H1 (cell line): ENCODE results near the gene TSPAN9. TPM values are rescaled to one million over a fixed set of nuclear protein-coding genes. Genes with fewer than 3 reads are reported as not detected.

ENCODE experiments used
- CTCF ChIA-PET: fragments of 300-600 bp; sonication (Branson Sonifier 250); formaldehyde crosslinking; loops from one replicate; lab custom pipeline; 2021; ENCODE audit not compliant: partially characterized antibody; lab: Charles Lee
- POLR2A ChIA-PET: fragments of 300-600 bp; sonication (Branson Sonifier 250); formaldehyde crosslinking; loops from one replicate; lab custom pipeline; 2021; ENCODE audit warnings: inconsistent platforms; ENCODE audit not compliant: partially characterized antibody; lab: Charles Lee
- DNase-seq, 2 experiments: peaks; one replicate each; pipeline versions ENCODE4 v3.0.0 to v3.0.0-alpha.2; 2010 to 2022; ENCODE audit warnings: low spot score in 2 of 2, low read depth in 1 of 2, mixed read lengths in 1 of 2
- FAIRE-seq: peaks from 2 replicates; lab custom pipeline; 2011; peaks lifted over from hg19 to GRCh38; lab: Jason Lieb, UNC
- H2AFZ ChIP-seq: 2 replicates; pipeline ENCODE4 v1.8.1; 2012; ENCODE audit warnings: low read length, inconsistent platforms
- H2AK5ac ChIP-seq: 2 replicates; pipeline ENCODE4 v1.6.1; 2013; ENCODE audit warnings: low read depth, low read length
- H2BK120ac ChIP-seq: replicated peaks from 2 replicates; pipeline ENCODE3; 2013; ENCODE audit warnings: low read depth, low read length, inconsistent platforms
- H2BK12ac ChIP-seq: 2 replicates; pipeline ENCODE4 v1.6.1; 2013; ENCODE audit warnings: low read depth, low read length
- H2BK15ac ChIP-seq: 2 replicates; pipeline ENCODE4 v1.6.1; 2013; ENCODE audit warnings: low read length
- H2BK20ac ChIP-seq: 2 replicates; pipeline ENCODE4 v1.6.1; 2013; ENCODE audit warnings: low read length
- H2BK5ac ChIP-seq: 2 replicates; pipeline ENCODE4 v1.6.1; 2013; ENCODE audit warnings: low read depth, low read length
- H3K14ac ChIP-seq: 2 replicates; pipeline ENCODE4 v1.6.1; 2013; ENCODE audit warnings: inconsistent platforms; ENCODE audit not compliant: insufficient read length
- H3K18ac ChIP-seq: 2 replicates; pipeline ENCODE4 v1.6.1; 2013; ENCODE audit warnings: low read length; ENCODE audit errors: extremely low read depth
- H3K23ac ChIP-seq: 2 replicates; pipeline ENCODE4 v1.6.1; 2013; ENCODE audit warnings: inconsistent platforms; ENCODE audit not compliant: insufficient read length
- H3K23me2 ChIP-seq: 2 replicates; pipeline ENCODE4 v1.6.1; 2013; ENCODE audit warnings: low read depth, low read length
- H3K27ac ChIP-seq: 2 replicates; pipeline ENCODE4 v1.6.1; 2011; ENCODE audit warnings: low read depth, low read length, inconsistent platforms
- H3K27me3 ChIP-seq, 4 experiments: replicated peaks in 1 of 4; 1 replicate in 1 of 4; 2 replicates in 3 of 4; pipeline versions ENCODE4 v1.6.1 to v1.8.1; 2011 to 2013; ENCODE audit warnings: low read length in 3 of 4, mild to moderate bottlenecking in 3 of 4, inconsistent platforms in 2 of 4, mixed read lengths in 2 of 4, moderate library complexity in 1 of 4; ENCODE audit not compliant: control insufficient read depth in 3 of 4, insufficient read depth in 3 of 4; ENCODE audit errors: extremely low read depth in 1 of 4
- H3K36me3 ChIP-seq, 4 experiments: 2 replicates each; pipeline versions ENCODE4 v1.6.1 to v1.8.1; 2011 to 2013; ENCODE audit warnings: mild to moderate bottlenecking in 4 of 4, low read length in 3 of 4, moderate library complexity in 2 of 4, control low read depth in 1 of 4, inconsistent platforms in 1 of 4; ENCODE audit not compliant: insufficient read depth in 4 of 4, control insufficient read depth in 2 of 4
- H3K4ac ChIP-seq: replicated peaks from 2 replicates; pipeline ENCODE3; 2013; ENCODE audit warnings: low read length, low read depth, mixed read lengths, inconsistent platforms; ENCODE audit not compliant: insufficient read length
- H3K4me1 ChIP-seq, 4 experiments: replicated peaks in 1 of 4; 1 replicate in 1 of 4; 2 replicates in 3 of 4; pipeline versions ENCODE4 v1.6.1 to v1.8.1; 2011 to 2013; ENCODE audit warnings: low read length in 3 of 4, inconsistent platforms in 2 of 4, mixed read lengths in 1 of 4; ENCODE audit not compliant: insufficient read depth in 4 of 4, control insufficient read depth in 3 of 4
- H3K4me2 ChIP-seq, 2 experiments: 2 replicates each; pipeline versions ENCODE4 v1.6.1 to v1.8.1; 2011 to 2013; ENCODE audit warnings: low read depth in 2 of 2, low read length in 2 of 2, control low read depth in 1 of 2, inconsistent platforms in 1 of 2, mild to moderate bottlenecking in 1 of 2; ENCODE audit not compliant: insufficient read depth in 1 of 2
- H3K4me3 ChIP-seq, 4 experiments: fragments of 200-600, 300-600 bp in 1 of 4; sonication (generic), shearing (Covaris generic), sonication (Bioruptor Twin) in 1 of 4; 2 replicates each; pipeline versions ENCODE4 v1.5.1 to v1.8.1; 2011 to 2016; ENCODE audit warnings: low read length in 4 of 4, low read depth in 3 of 4, control low read depth in 2 of 4, inconsistent platforms in 2 of 4, mild to moderate bottlenecking in 2 of 4, mixed read lengths in 1 of 4, moderate library complexity in 1 of 4; ENCODE audit not compliant: insufficient read depth in 2 of 4; ENCODE audit errors: extremely low read depth in 1 of 4
- H3K56ac ChIP-seq: replicated peaks from 2 replicates; pipeline ENCODE3; 2013; ENCODE audit warnings: low read depth, mild to moderate bottlenecking, mixed read lengths, low read length, inconsistent platforms; ENCODE audit not compliant: insufficient read length
- H3K79me1 ChIP-seq: 2 replicates; pipeline ENCODE4 v1.6.1; 2013; ENCODE audit warnings: low read depth, low read length, control low read depth
- H3K79me2 ChIP-seq, 2 experiments: 2 replicates each; pipeline versions ENCODE4 v1.6.1 to v1.8.1; 2012 to 2013; ENCODE audit warnings: low read length in 2 of 2, mild to moderate bottlenecking in 2 of 2, inconsistent platforms in 1 of 2; ENCODE audit not compliant: insufficient read depth in 2 of 2, control insufficient read depth in 1 of 2
- H3K9ac ChIP-seq, 4 experiments: replicated peaks in 1 of 4; 1 replicate in 1 of 4; 2 replicates in 3 of 4; pipeline versions ENCODE4 v1.6.1 to v1.8.1; 2011 to 2013; ENCODE audit warnings: low read depth in 3 of 4, low read length in 3 of 4, control low read depth in 2 of 4, mild to moderate bottlenecking in 2 of 4, moderate library complexity in 2 of 4, inconsistent platforms in 1 of 4; ENCODE audit errors: extremely low read depth in 1 of 4
- H3K9me3 ChIP-seq, 2 experiments: 2 replicates each; pipeline versions ENCODE4 v1.6.1 to v1.8.1; 2012 to 2013; ENCODE audit warnings: mild to moderate bottlenecking in 2 of 2, moderate library complexity in 2 of 2, control low read depth in 1 of 2, inconsistent platforms in 1 of 2, low read depth in 1 of 2, low read length in 1 of 2, mixed read lengths in 1 of 2; ENCODE audit not compliant: insufficient read depth in 2 of 2
- H4K20me1 ChIP-seq, 2 experiments: replicated peaks in 1 of 2; 2 replicates each; pipeline versions ENCODE3 to v1.8.1; 2011 to 2013; ENCODE audit warnings: inconsistent platforms in 2 of 2, low read length in 2 of 2, mild to moderate bottlenecking in 1 of 2; ENCODE audit not compliant: insufficient read depth in 2 of 2, control insufficient read depth in 1 of 2
- H4K5ac ChIP-seq: 2 replicates; pipeline ENCODE4 v1.6.1; 2013; ENCODE audit warnings: low read length, low read depth, mixed read lengths, inconsistent platforms; ENCODE audit not compliant: insufficient read length
- H4K8ac ChIP-seq: 2 replicates; pipeline ENCODE4 v1.8.0; 2013; ENCODE audit warnings: mild to moderate bottlenecking, moderate library complexity, low read length, inconsistent platforms; ENCODE audit not compliant: insufficient read depth; ENCODE audit errors: extremely low read depth
- H4K91ac ChIP-seq: replicated peaks from 2 replicates; pipeline ENCODE3; 2013; ENCODE audit warnings: low read length, mixed read lengths, inconsistent platforms; ENCODE audit not compliant: insufficient read length
- ASH2L ChIP-seq: fragments of 200-600, 300-600 bp; sonication (generic); IDR thresholded peaks from one replicate; pipeline ENCODE4 v1.7.1; 2017; ENCODE audit warnings: low read length
- CREB1 ChIP-seq: IDR thresholded peaks from 2 replicates; pipeline ENCODE4 v1.6.1; 2012; ENCODE audit warnings: inconsistent platforms
- GABPA ChIP-seq: IDR thresholded peaks from 2 replicates; pipeline ENCODE4 v1.6.1; 2011; ENCODE audit warnings: mild to moderate bottlenecking, low read length, moderate library complexity, borderline replicate concordance; ENCODE audit not compliant: insufficient read depth
- SIX5 ChIP-seq: IDR thresholded peaks from 2 replicates; pipeline ENCODE4 v1.6.1; 2011; ENCODE audit warnings: mild to moderate bottlenecking, low read depth, low read length
- SRF ChIP-seq: IDR thresholded peaks from 2 replicates; pipeline ENCODE4 v1.6.1; 2011; ENCODE audit warnings: mild to moderate bottlenecking, low read depth, low read length, moderate library complexity
- YY1 ChIP-seq: IDR thresholded peaks from 2 replicates; pipeline ENCODE4 v1.6.1; 2011; ENCODE audit warnings: low read depth, mild to moderate bottlenecking, low read length
- WGBS, 2 experiments: shearing (Covaris generic) in 1 of 2; methylation state at CpG; one replicate each; pipeline versions ENCODE4 v1.1.6 to v1.1.7; 2013 to 2015; ENCODE audit warnings: low lambda C conversion rate in 2 of 2, mixed read lengths in 2 of 2, inconsistent platforms in 1 of 2, low coverage in 1 of 2, missing lambda C conversion rate in 1 of 2; ENCODE audit not compliant: insufficient replicate concordance in 2 of 2, insufficient coverage in 1 of 2, insufficient read length in 1 of 2; ENCODE audit errors: extremely low coverage in 1 of 2, missing lambda C conversion rate in 1 of 2; 5-methylcytosine and 5-hydroxymethylcytosine counted together
- polyA plus RNA-seq, 7 experiments: library from polyadenylated mRNA; depleted of rRNA in 3 of 7; stranded (reverse) in 5 of 7; unstranded in 2 of 7; fragments of >200 nt in 5 of 7; fragments of 200-250 nt in 2 of 7; gene quantifications; 1 replicate in 5 of 7; 2 replicates in 1 of 7; 4 replicates in 1 of 7; pipeline versions ENCODE4 v1.2.1 to v1.2.3, GENCODE V29; 2011 to 2013; ENCODE audit warnings: missing spikeins in 2 of 7, mixed read lengths in 2 of 7
- total RNA-seq: library from RNA; stranded (reverse); fragmentation: NEBNext Ultra II Directional; extraction: Animal tissue kit (Norgen Biotek cat#: 25700); gene quantifications from 2 replicates; pipeline ENCODE4 v1.2.1, GENCODE V29; 2021

TSPAN9 gene
- total and polyA plus RNA-seq, 2 of the 8 experiments (the other 6 are each of a cell fraction or from before 2014, with no cell fraction given): 11.5 to 29.1 TPM

DNA sequence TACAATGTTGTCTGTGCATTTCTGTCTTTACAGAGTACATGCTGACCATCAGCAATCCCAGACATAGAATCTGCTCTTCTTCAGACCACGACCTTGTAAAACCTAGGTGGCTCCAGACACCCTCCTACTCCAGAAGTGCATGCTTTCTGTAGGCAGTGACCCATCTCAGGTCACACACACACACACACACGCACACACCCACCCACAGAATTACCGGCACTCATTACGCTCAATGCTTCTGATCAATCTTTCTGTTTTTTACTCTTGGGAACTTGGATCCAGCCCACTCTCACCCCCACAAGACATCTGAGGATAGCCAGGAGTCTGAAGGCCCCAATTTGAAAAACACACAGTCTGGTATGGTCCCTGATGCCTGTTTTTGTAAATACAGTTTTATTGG is 7.5 kb upstream of the TSPAN9 start:
- 89% methylated on average over 4 of the region's 4 CpGs; no CpG with 5 or more reads in 1 of the 2 experiments for WGBS, 2 experiments
- DNase-seq (no peak), FAIRE-seq (no peak)
- H3K79me1 ChIP-seq: no peaks in the 10 kb centered on the region; the same call in 1 of the 2 replicates
- no peaks in the 10 kb centered on the region for H3K36me3 ChIP-seq
- H2BK12ac ChIP-seq: no peak overlapping the region
- H4K8ac ChIP-seq: no peak overlapping the region
- H3K9me3 ChIP-seq: no peaks in the 10 kb centered on the region
- no peak overlapping the region for H3K23ac ChIP-seq
- no peak overlapping the region for H2AK5ac ChIP-seq
- H3K27me3 ChIP-seq: no peaks in the 10 kb centered on the region
- no peaks in the 10 kb centered on the region for H4K20me1 ChIP-seq
- H3K4me2 ChIP-seq: no peak overlapping the region
- CTCF ChIA-PET: interaction anchor here (0.8 to 2.3 kb wide), 4 partner anchors 9 to 195 kb away, joined by 3 to 7 read pairs (median 4); no protein-coding TSS in a partner anchor
- no peak overlapping the region for H2AFZ ChIP-seq
- H3K79me2 ChIP-seq: no peaks in the 10 kb centered on the region
- H2BK20ac ChIP-seq: no peak overlapping the region
- no peak overlapping the region for H3K18ac ChIP-seq
- no peak overlapping the region for H3K27ac ChIP-seq
- no peak overlapping the region for H2BK15ac ChIP-seq
- H3K56ac ChIP-seq: no peak overlapping the region
- H3K14ac ChIP-seq: no peak overlapping the region
- no peak overlapping the region for H3K4me3 ChIP-seq
- H4K91ac ChIP-seq: no peak overlapping the region
- H2BK120ac ChIP-seq: no peak overlapping the region
- H2BK5ac ChIP-seq: no peak overlapping the region
- H3K9ac ChIP-seq: no peak overlapping the region; a peak in 1 of 7 replicates
- H3K4me1 ChIP-seq: peaks cover 0 to 7% (median 4%) of the 10 kb centered on the region in 4 experiments; a peak in 3 of 7 replicates
- H3K23me2 ChIP-seq: no peaks in the 10 kb centered on the region
- H3K4ac ChIP-seq: no peak overlapping the region
- POLR2A ChIA-PET: interaction anchor here (0.6 to 1.5 kb wide), 3 partner anchors 12 to 46 kb away, joined by 3 read pairs; no protein-coding TSS in a partner anchor
- no peak overlapping the region for H4K5ac ChIP-seq
- TF ChIP-seq ASH2L (no peak), SRF (no peak), GABPA (no peak), CREB1 (no peak), SIX5 (no peak), YY1 (no peak)
